Fibroblast of skin of right quadriceps (primary cell): Measurements from ENCODE around the gene PER1.
A peak's percentile ranks its signal among the peaks of the same experiment; 100 is the strongest.

ENCODE experiments used
- DNase-seq: peaks from one replicate; pipeline ENCODE4 v3.0.0-alpha.2; 2013

Gene PER1, protein sequence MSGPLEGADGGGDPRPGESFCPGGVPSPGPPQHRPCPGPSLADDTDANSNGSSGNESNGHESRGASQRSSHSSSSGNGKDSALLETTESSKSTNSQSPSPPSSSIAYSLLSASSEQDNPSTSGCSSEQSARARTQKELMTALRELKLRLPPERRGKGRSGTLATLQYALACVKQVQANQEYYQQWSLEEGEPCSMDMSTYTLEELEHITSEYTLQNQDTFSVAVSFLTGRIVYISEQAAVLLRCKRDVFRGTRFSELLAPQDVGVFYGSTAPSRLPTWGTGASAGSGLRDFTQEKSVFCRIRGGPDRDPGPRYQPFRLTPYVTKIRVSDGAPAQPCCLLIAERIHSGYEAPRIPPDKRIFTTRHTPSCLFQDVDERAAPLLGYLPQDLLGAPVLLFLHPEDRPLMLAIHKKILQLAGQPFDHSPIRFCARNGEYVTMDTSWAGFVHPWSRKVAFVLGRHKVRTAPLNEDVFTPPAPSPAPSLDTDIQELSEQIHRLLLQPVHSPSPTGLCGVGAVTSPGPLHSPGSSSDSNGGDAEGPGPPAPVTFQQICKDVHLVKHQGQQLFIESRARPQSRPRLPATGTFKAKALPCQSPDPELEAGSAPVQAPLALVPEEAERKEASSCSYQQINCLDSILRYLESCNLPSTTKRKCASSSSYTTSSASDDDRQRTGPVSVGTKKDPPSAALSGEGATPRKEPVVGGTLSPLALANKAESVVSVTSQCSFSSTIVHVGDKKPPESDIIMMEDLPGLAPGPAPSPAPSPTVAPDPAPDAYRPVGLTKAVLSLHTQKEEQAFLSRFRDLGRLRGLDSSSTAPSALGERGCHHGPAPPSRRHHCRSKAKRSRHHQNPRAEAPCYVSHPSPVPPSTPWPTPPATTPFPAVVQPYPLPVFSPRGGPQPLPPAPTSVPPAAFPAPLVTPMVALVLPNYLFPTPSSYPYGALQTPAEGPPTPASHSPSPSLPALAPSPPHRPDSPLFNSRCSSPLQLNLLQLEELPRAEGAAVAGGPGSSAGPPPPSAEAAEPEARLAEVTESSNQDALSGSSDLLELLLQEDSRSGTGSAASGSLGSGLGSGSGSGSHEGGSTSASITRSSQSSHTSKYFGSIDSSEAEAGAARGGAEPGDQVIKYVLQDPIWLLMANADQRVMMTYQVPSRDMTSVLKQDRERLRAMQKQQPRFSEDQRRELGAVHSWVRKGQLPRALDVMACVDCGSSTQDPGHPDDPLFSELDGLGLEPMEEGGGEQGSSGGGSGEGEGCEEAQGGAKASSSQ (N-terminal part only)

DNA sequence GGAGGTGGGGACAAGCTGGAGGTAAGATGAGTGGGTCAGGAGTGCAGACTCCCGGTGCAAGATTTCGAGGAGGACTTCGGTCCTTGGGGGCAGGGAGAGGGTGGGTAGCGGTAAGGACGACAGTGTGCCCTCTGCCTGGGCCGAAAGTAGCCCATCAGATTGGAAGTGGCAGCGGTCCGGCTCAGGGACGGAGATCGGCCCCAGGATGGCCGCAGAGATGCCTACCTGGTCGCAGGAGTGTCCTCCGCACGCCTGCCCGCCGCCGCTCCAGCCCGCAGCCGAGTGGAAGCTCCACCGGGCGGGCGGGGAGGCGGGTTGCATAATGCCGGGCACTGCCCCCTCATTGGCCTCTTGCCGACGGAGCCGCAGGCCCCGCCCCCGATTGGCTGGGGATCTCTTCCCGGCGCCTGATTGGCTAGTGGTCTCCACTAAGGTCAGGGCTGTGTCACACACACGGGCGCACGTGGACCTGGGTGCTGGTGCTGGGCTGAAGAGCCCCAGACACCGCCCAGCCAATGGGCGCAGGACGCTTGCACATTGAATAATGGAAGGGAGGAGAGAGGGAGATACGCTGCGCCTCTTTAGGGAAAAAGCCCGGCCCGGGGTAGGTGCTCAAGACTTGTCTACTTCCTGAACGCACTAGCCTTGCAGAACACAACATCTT, at the start of gene PER1:
Gene PER1, minus strand, starts transcription at position 293 of the 664 bp plus-strand sequence. CDS start 1,698 bp downstream, outside the sequence.
- peak; percentile 92 for DNase-seq

DNA sequence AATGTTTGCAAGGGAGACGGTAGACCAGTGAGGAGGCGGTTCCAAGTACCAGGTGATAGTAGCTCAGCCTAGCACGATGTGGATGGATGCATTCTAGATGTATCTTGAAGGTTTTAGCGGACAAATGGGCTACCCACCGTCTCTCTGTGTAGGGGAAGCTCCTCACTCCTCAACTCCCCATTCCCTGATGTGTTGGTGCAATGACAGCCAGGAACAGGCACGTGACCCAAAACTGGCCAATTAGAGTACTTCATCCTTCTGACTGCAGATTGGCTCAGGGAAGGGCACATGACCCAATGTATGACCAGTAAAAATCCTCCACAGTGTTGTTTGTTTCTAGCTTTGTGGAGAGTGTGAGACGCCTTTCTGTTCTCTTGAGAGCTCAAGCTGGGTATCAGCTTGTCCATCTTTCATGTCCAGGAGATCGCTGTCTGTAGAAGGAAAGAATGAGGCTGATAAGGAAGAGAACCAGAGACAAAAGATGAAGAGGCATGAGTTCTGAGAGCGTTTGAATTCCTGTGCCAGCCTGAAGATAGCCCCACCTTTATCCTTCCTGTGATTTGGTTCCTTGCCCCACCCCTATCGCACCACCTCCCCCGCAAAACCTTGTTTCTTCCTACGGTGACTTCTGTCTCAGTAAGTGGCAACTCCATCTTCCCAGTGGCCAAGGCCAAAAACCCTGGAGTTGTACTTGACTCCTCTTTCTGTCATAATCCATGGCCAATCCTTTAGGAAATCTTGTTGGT, 40.0 kb upstream of the PER1 start:
- peak; percentile 88 for DNase-seq

DNA sequence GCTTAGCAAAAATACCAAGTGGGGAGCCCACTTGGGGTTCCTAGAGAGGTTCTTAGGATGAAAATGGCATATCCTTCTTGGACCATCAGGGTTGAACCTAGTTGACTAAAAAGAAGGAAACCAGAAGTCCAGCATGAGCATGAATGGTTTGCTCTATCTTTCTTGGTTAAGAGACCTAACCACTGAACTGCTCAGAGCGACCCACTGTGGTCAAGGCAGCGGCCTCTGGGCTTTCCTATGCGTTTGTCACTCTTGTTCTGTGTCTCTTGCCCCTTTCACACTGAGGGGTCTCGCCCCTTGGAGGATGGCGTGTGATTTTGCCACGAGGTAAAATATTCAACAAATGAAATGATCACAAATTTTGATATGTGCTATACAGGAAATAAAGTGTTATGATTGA, 38.3 kb upstream of the PER1 start:
- DNase-seq: no peak

DNA sequence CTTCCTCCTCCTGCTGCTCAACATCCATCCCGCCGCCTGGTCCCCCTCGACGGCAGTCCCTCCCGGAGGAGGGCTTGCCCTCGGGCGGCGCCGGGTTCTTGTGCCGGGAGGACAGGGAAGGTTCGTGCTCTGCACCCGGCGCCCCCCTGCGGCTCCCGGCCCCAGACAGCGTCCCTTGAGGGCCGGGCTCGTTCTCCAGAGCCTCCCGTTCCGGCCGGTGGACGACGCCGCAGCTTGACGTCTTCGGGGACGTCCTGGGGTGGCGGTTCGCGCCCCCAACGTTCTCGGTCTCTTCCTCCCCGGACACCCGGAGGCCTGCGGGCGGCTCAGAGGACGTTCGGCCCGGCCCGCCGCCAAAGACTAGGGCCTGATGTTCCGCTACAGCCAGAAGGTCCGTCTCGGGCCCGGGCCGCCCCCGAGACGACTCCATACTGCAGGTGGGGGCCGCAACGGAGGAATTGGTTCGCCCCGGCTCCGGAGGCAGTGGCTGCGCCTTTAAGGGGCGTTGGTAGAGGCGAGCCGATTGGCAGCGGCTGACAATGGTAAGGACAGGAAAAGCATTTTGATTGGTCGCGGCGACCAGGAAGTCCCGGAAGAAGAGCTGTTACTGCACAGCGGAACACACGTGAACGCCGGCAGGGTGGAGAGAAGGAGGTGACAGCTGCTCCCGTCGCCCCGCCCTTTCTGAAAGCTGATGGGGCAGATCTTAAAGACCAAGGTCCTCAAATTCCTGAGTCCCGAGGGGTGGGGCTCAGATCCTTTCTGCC, 37.7 kb upstream of the PER1 start, which contains the start of gene BORCS6:
Gene BORCS6, minus strand, starts transcription at position 470 of the 767 bp plus-strand sequence. Its CDS starts 40 bp downstream, at position 430.
- DNase-seq: peak; percentile 98

DNA sequence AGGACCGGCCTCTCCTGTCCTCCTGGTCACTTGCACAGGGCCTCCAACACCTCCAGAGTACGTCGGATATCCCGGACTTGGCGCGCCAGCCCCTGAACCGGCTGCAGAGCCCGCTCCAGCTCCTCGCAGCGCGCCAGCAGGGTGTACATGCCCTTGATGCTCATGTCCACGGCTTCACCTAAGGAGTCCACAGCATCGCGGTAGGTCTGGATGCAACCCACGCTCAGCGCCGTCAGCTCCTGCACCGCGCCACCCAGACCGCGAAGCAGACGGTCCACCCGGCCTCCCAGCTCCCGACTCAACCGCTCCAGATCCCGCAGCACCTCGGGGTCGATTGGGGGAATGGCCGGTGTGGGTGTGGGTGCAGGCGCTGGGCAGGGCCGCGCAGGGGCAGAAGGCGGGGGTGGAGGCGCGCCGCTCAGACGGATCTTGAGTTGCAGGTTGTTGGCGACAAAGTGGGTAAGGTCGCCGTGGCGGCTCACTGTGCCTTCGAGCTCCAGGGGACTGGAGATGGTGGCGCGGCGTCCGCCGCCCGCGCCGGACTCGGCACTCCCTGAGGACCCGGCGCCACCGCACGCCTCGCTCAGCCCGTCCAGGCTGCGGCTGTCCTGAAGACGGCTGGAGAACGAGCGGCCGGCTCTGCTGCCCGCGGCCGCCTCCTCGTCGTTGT, 37.0 kb upstream of the PER1 start:
- DNase-seq: no peak

DNA sequence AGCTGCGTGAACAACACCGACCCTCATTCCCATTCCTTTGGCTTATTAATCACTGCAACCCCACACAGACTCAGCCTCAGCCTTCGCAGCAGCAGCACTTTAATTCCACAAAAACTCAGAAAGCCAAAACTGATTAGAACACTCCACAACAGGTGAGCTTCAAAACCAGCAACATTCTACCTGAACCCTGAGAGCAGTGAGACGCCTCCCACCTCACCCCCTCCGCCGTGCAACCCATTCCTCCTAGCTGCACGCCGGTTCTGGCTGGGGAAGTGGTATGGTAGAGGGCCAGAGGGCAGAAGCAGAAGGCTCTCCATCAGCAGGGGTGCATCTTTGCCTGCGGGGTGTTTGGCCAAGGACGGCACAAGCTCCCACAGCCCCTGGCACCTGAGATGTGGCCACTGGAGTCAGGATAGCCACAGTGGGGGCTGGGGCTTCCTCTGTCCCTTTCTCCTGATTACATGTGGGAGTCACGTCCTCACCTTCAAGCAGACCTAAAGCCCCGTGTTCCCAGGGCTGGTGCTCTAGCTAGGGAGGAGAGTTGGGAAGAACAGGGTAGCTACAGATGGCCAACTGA, 36.1 kb upstream of the PER1 start:
- DNase-seq: no peak

DNA sequence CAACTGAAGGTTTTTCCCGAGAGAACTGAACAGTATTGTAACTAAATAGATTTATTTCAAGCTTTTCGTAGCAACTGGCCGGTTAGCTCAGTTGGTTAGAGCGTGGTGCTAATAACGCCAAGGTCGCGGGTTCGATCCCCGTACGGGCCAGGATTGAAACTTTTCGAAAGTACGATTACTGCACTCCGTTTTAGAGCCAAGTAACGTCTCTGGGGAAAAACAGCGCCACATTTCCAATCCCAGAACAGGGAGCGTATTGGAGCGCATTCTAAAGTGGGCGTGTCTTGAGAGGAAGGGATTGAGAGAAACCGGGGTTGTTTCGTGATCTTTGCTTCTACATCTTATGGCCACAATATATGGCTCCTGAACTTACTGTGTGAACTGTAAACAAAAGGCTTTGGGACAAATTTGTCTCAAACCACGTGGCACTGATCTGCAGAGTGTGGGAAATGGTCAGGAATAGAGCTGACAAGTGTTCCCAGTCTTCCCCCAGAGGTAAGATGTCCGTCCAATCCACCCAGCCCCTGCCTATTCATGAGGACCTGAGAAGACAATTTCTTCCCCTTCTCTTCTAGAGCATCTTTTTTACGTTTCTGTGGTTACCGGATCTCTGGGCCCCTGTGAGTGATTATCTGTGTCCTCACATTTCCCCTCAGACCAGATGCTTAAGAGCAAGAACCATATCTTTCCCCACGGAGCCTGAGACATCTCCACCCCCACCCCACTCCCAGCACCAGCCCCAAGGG, 35.5 kb upstream of the PER1 start:
- DNase-seq: peak; percentile 100

DNA sequence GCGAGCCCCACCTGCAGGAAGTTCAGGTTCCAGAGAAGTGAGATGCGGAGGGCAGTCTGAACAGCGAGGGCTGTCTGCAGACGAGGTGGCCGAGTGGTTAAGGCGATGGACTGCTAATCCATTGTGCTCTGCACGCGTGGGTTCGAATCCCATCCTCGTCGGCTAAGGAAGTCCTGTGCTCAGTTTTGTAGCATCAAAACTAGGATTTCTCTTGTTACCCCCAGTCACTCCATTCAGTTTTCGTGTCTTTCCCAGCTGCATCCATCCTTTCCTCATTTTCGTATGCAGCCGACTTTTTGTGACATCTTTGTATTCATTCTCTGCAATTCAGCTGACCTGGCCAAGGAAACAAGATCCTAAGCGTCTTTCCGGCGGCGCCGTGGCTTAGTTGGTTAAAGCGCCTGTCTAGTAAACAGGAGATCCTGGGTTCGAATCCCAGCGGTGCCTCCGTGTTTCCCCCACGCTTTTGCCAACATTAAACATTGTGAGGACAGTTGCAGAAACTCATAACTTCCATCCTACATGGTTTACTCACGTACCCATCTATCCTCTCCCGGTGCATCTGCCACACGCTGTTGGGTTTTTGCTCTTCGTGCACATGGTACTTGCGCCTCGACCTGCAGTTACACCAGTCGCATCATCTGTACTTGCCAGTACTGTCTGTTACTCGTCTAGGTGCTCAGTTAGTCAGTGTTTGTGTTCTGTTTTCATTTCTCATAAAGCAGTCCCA, 34.7 kb upstream of the PER1 start:
- DNase-seq: peak; percentile 97

DNA sequence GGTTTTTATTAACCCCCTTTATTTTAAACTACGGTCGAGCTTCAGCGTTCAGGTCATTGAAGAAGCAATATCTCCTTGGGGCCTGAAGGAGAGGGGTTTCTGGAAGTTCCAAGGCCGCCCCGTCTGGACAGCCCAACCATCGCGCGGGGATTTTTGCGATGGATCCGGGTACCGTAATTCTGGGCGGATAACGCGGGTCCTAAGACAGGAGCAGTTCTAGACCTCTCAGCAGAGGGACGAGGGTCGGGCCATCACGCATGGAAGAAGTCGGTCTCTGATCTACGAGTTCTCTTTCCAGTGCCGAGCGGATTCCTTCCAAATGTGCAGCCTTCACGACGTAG, 34.2 kb upstream of the PER1 start:
- no peak for DNase-seq

DNA sequence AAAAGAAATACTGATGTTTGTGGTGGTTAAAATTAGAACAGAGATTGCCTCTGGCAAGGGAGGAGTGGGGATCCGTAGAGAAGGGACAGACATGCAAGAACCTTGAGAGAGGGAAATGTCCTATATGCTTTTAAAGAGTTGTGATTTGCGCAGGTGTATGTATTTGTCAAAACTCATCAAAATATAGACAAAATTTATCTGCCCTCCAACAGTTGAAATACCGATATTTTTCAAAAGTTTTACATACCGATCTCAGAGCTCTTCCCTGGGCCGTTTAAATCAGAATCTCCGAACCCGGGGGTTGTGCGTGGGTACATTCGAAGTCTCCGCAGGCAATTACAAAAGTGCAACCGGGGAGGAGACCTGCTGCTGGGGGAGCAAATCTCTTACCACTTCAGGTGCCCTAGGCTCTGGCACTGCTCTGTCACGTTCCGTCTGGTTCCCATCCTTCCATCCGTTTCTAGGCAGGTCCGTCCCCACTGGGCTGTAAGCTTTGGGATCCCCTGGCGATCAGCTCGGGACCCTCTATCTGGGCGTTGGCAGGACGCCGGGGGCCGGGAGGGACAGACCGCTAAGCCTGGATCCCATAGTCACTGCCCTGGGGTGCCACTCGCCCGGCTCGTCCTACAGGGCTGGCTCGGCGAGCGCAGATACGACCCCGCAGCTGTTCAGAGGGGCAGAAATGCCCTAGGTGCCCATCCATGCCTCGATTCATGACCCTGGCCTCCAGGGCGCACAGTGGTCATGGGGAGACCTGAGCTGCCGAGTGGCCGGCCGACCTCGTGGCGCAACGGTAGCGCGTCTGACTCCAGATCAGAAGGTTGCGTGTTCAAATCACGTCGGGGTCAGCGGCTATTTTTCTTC, 33.6 kb upstream of the PER1 start:
- DNase-seq: peak; percentile 70

DNA sequence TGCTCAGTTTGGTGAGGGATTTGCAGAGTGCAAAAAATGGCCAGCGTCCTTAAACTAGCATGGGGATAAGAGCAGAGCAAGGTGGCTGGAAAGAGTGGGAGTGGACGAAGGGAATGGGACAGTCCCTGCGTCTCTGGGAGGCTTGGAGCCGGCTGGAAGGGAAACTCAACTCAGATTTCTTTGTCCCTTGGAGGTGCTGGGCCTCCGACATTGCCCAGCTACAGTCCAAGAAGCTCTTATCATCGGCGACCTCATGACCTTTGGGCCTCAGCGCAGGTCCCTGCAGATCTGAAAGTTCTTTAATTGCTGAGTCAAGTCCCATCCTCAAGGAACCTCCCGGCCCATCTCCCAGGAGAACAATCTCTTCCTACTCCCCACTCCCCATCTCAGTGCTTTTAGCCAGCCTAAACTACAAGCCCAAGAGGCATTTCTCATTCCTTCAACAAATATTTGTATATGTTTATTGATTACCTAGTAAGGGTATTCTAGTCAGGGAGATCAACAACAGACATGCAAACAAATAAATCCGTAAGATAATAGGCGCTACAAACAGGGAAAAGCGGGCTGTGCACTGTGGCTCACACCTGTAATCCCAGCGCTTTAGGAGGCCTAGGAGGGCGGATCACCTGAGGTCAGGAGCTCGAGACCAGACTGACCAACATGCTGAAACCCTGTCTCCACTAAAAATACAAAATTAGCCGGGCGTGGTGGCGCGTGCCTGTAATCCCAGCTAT, 25.0 kb upstream of the PER1 start:
- DNase-seq: no peak

DNA sequence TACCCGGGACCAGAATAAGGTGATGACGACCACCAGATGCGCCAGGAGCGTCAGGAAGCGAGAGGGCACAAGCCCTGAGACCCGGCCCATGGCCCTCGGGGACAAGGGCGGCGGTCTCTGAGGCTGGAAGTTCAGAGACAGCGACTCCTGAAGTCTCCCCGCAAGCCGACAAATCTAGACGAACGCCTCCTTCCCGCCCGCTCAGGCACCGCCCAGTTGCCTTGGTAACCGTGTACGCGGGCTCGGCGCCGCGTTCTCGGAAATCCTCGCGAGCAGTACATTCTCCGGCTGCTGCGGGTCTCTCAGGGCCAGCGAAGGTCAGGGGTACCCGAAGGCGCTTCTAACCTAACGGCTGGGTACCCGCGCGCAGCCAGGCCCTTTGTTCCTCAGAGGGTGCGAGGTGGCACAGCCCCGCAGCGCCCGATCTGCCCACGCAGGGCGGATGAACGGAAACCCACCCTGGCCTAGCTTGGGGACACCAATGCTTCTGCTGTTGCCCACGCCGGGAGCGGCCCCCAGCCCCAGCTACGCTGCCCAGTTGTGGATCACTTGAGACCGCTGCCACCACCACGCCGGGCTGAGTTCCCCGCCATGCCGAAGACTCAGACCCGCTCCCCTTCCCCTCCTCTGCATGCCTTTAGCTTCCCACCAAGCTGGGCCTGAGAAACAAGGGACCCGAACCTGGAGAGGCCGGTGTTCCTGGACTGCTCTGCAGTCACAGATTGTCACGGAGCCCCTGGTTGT, 24.2 kb upstream of the PER1 start, which contains the start of gene TMEM107:
Gene TMEM107, minus strand, starts transcription at position 184 of the 744 bp plus-strand sequence. Its CDS starts 94 bp downstream, at position 90.
- peak; percentile 82 for DNase-seq

DNA sequence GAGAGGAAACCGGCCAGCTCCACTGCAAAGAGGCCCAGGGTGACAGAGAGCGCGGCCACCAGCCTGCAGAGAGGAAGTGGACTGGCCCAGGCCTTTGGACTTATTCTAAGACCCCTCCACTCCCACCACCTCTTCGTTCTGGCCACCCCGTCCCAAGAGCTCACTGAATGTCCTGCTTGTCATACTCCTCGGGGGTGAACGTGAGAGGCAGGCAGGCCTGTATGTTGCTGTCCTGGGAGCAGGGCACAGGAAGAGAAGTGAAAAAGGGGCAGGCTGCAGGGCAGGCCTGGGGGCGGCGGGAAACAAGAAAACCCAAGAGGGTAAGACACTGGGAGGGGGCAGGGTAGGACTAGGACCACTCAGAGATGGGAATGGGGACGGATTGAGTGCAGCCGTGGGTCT, 23.6 kb upstream of the PER1 start:
- DNase-seq: no peak

DNA sequence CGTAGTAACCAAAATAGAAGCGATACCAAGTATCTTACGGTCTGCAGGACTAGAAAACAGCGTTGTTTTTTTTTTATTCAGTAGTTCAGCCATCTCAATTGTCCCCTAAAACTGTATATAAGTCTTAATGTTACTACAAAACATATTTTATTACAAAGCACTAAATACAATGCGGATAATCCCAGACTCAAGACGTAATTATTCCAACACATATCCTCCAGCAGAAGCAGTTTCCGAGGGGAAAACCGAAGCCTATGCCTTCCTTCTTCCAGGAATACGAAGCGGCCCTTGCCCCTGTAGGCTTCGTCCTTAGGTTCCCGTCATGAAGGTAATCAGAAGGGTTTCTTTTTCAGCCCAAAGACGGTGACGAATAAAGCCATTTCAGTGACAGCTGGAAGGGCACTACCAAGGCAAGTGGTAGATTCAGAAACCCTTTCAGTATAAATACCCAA, 21.7 kb upstream of the PER1 start:
- DNase-seq: no peak

DNA sequence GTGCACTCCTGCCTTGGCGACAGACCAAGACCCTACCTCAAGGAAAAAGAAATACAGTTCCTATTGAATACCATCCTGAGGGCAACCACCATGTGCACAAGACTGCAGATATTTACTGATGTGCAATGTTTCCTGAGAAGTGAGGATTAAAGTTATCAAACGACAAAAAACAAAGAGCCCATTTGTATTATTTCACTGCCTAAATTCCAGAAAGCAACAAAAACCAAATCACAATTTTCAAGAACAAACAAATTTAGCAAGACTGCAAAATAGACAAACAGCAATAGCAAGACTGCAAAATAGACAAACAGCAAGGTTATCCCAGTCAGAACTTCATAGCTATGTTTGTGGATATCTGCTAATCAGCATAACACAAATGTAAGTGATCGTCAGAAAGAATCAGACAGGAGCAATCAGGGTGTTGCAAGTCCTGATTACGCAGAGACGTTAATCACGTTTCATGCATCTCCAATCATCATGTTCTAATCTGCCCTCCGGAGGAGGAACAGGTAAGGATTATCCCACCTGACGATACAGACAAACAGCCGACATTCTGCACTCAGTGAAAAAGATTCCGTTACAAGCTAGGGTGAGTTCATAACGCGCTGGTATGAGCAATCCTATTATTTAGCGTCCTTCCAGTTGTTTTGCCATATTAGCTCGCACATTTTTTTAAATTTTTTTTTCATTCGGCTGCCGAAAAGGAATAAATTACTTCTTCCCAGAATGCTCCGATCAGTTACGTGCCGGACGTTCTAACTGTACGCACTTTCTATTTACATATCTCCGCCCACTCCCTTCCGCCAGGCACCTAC, 21.1 kb upstream of the PER1 start:
- peak; percentile 99 for DNase-seq
